GM04504 (cell line): ENCODE results near the gene GRIFIN.
"Not testable (repeated sequence)": the region's sequence is repeated elsewhere in the genome, so short reads cannot be mapped to it uniquely, and the experiment has no call there.

Experiments used
- DNase-seq: peaks from one replicate; pipeline ENCODE4 v3.0.0-alpha.2; 2012; ENCODE audit warnings: low read depth

GRIFIN gene

DNA sequence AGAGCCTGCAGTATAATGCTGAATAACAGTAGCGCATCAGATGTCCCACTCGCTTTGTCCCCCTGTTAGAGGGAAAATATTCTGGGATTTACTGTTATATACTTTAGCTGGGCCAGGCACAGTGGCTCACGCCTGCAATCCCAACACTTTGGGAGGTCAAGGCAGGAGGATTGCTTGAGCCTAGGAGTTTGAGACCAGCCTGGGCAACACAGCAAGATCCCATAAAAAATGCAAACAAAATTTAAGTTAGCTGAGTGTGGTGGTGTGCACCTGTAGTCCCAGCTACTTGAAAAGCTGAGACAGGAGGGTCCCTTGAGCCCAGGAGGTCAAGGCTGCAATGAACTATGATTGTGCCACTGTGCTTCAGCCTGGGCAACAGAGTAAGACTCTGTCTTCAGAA lies 22.3 kb downstream of the GRIFIN start:
- not testable (repeated sequence) for DNase-seq

DNA sequence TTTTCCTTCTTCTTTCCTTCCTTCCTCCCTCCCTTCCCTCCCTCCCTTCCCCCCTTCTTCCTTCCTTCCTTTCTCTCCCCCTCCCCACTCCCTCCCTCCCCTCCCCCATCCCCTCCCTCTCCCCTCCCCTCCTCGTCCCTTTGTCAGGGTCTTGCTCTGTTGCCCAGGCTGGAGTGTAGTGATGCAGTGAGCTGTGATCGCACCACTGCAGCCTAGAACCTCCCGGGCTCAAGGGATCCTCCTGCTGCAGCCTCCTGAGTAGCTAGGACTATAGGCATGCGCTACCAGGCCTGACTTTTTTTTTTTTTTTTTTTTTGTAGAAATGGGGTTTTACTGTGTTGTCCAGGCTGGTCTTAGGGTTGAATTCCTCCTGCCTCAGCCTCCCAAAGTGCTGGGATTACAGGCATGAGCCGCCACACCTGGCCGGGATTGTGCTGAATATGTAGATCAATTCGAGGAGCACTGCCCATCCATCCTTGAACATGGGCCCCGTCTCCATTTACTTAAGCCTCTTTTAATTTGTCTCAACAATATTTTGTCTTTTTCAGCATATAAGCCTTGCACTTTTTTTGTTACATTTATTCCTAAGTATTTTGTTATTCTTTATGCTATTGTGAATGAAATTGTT lies 23.4 kb downstream of the GRIFIN start:
- DNase-seq = no peak

DNA sequence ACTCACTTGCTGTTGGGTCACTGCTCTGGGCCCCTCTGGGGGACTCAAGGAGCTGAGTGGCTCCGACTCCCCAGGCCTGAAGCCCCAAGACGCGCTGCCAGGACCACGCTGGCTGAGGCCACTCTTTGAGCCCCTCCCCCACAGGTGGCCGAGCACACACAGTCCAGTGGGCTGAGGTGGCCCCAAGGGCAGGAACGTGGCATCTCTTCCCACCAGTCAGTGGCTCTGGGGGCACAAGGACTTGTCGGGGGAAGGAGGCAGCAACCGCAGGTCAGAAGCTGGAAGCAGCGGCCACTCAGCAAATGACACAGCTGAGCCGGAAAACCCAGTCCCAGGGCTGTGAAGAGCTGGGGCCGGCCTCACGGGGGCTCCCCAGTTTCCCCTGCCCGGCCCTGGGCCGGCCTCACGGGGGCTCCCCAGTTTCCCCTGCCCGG lies 24.1 kb downstream of the GRIFIN start:
- no peak for DNase-seq

DNA sequence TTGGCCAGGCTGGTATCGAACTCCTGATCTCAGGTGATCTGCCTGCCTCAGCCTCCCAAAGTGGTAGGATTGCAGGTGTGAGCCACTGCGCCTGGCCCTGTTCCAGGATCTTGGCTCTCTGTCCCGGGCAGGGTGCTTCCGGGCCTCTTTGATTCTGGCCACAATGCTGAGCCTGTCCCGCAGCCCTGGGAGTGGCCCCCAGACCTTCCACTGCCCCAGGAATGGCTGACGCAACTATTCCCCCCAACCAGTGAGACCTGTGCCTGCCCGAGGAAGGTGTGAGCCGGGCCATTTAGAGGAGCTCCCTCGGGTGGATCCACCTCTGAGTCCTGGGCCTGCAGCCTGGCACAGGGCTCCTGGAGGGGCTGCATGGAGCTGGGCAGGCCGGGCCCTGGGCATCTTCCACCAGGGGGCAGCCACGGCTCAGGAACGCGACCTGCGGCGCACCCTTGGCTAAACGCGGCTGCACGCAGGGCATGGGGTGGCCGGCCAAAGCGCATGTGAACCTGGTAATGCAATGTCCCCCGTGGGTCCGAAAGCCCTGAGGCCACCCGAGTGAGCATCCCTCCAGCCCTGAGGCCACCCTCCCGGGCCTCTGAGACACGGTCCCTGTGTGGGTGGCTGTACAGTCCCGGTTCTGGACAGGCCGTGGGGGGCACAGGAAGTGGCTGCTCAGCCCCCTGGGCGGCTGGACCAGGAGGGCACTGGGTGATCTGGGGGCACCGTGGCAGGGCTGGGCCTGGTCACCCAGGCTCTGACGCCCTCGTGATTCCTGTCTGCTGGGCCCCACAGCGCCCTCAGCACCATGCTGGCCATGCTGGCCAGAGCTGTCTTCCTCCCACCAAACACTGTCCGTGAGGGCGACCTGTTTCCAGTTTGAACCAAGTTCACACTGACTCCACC lies 24.8 kb downstream of the GRIFIN start:
- peak; percentile 34 for DNase-seq

DNA sequence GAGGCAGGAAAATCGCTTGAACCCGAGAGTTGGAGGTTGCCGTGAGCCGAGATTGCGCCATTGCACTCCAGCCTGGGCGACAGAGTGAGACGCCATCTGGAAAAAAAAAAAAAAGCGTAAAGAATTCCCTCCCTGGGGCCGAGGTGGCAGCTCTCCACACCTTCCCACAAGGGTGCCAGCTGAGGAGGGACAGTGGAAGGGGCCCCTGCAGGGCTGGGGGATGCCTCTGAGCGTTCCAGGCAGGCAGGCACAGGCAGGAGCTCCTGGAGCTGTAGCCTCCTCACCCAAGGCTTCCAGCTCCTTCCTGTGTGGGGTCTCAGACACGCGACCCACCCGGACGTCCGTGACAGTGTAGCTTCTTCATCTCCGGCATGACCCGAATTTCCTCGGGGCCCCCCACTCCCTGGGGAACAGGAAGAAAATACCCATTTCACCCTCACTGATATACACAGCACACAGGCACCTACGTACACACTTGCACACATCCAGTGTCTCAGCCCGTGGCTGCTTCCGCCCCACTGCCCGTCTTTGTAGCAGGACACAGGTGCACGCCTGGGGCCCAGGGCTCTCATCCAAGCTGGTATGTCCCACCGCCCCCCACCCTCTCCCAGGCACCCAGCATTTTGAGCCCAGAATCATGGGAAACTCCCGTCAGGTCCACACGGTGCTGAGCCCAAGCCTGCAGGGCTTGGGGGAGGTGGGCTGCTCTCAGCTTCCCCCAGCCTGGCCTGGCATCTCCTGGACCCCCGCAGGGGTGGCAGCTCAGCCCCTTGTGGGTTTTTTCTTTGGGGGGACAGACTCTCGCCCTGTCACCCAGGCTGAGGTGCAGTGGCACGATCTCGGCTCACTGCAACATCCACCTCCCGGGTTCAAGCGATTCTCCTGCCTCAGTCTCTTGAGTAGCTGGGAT lies 25.7 kb downstream of the GRIFIN start:
- DNase-seq = no peak

DNA sequence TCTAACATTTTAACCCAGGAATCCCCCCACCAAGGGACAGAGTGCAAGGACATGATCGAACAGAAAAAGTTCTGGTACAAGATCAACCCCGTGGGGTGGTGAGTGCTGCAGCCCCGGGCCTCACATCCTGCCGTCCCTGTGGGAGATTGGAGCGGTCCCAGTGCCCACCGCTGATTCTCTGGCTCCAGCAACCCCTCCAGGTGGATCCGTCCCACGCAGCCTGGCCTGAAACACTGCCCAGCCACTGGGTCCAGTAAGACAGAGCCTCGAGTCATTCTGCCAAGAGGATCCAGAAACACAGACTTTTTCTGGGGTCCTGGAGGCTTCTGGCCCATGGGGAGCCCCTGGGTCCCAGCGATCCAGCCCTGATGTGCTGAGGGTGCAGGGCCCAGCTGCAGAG lies 29.5 kb downstream of the GRIFIN start:
- no peak for DNase-seq

DNA sequence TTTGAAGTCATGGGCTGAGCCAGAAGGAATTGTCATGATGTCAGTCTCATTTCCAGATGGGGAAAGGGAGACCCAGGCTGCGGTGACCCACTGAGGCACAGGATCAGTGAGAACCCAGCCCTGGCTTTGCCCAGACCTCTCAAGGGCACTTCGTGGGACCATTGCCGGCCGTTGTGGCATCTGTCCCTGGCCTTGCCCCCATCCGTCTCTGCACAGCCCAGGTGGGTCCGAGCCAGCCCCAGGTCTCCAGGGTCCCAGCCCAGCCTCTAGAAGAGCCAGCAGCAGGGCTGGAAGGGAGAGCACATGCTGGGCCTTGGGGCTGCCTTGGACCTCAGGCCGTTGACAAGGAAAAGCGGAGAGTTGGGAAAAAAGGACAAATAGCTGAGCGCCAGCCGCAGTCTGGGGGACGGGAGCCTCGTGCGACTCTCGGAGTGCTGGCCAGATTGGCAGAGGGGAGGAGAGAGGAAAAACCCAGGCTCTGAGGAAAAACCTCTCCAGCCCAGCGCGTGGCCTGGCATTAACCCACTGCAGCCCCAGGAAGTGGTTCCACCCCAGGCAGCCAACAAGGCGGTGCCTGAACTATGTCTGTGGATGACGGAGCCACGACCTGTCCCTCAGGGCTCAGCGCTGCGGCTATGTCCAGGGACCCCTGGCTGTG lies 30.2 kb downstream of the GRIFIN start:
- no peak for DNase-seq

DNA sequence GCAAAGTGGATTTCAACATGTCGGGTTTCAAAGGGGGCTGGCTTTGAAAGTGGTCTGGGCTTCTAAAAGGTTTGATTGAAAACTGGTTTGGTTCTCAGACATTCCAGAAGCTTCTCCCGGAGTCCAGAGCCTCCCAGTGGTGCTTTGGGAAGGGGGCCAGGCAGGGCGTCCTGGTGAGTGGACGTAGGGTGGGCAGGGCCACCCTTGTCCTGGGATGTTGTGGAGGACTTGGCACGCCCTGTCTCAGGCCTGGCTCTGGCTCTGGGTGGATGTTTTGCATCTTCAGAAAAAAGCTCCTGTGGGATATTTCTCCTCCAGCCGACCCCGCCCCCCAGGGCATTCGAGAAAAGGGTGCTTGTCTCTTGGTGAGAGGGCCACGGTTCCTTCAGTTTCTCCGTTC lies 31.2 kb downstream of the GRIFIN start:
- no peak for DNase-seq

DNA sequence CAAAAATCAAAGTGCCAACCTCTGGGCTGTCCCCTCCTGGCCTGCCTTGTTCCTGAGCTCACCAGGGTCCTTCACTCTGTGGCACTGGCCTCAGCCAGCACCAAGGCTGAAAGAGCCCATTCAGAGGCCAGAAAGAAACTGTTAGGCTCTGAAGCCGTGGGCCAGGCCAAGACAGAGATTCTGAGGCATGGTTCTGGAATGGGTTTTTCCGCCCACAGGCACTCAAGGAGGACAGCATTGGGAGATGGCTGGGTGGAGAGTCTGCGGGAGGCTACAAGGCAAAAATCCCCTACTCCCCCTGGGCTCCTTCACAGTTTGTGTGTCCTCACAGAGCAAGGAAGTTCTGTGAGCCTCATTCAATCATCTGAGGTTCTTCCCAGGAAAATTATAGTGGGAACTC lies 31.7 kb downstream of the GRIFIN start:
- peak; percentile 60 for DNase-seq

DNA sequence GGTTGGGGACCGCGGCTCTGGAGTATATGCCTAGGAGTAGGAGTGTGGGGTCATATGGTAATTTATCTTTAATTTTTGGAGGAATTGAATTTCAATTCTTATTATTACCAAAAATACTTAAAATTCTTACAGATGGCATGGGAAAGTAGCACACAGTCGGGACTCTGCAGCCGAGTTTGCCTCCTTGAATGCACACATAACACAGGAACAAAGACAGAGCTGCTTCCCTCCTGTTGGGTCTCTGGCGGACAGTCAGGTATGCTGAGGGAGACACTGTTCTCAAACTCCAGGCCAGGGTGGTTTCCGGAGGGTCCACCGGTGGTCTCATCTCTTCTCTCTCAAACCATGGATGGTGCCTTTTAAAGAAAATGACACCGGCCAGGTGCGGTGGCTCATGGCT lies 32.7 kb downstream of the GRIFIN start:
- DNase-seq = no peak

DNA sequence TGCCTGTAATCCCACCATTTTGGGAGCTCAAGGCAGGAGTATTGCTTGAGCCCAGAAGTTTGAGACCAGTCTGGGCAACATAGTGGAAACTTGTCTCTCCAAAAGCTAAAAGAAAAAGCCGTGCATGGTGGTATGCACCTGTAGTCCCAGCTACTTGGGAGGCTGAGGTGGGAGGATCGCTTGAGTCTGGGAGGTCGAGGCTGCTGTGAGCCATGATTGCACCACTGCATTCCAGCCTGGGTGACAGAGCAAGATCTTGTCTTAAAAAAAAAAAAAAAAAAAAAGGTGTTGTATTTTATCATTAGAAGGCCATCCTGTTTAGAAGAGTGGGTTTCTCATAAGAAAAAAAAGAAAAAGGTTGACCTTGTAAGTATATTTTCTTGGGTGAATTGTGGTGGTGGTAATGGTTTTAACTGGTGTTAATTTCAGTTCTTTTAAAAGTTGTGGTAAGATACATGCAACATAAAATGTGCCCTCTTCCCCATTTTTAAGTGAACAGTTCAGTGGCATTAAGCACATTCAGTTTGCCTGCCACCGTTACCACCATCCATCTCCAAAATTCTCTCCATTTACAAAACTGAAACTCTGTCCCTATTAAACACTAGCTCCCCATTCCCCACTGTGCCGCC lies 34.7 kb downstream of the GRIFIN start:
- no peak for DNase-seq

DNA sequence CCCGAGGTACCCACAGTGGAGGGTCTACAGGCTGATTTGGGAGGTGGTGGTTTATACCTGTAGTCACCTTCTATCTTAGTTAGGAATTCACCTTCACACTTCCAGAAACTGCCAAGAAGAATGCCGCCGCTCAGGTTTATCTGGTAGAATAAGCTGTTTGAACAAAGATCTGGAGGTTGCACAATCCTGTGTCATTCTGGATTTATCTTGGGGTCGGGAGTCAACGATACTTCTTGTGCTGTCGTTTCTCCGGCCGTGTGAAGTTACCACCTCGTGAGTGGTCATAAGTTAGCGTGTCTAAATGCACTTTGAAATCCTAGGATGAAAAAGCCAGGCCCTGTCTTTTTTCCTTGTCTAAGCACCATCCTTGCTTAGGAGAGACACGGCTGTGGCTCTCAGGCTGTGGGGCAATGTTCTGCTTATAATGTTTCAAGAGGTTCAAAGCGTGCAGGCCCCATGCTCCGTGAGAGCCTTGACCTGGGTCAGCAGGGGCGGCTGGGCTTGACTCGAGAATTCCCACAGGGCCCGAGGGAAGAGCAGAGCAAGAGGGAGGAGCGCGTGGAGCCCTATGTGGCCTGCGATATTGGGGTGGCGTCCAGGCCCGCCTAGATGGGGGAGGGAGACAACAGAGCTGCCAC lies 35.5 kb downstream of the GRIFIN start:
- DNase-seq = no peak

DNA sequence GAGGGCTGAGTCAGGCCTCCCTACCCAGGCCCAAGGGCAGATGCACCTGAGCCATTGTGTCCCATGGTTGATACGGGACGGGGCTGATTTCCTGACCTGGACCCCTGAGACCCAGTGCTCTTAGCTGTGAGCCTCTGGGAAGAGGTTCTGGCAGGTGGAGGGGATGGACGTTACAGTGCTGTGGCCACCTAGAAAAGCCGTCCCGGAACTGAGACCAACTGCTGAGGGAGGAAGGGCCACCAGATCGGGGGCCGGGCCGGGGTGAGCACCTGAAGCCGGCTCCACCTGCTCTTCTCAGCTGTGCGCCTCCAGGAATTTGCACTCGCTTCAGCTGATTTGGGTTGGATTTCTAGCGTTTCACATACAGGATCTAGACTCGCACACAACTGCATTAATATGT lies 37.4 kb downstream of the GRIFIN start:
- no peak for DNase-seq

DNA sequence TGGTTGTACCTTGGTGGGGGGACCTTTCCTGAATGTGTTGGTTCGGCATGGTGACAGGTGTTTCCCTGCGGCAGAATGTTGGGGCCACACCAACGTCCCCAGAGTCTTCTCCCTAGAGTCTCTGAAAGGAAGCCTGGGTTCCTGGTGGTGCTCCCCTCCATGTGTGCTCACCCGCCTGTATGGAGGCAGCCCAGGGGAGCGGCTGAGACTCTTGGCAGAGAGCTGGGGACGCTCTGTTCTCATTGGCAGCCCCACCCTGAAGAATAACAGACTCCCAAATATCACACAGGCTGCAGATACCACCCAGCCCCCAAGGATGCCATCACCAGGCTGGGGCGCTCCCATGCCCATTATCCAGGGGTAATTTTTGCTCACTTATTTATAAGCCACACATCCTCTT lies 38.0 kb downstream of the GRIFIN start:
- DNase-seq = no peak

DNA sequence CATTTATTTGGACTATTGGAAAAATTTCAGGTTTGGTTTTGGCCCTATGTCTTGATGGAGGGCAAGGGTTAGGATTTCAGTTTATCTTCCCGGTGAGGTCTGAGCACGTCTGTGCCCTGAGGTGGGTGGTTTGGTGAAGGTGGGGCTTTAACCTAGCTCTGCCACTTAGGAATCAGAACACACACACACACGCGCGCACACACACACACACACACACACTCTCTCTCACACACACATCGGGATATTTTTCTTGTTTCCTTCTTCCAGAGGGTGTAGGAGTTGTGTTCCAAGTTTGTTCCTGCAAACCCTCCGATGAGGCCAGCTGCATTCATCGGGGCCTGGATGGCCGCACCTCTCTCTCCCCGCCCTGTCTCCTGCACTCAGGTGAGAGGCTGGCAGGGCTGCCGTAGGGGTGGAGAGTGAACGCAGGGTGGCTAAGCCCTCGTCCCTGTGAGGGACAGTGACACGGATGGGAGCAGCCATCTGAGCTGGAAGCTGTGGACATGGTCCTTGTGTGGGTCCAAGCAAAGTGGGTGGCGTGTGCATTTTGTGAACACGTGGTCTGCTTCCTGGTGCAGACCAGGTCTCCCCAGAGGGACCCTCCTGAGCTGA lies 38.6 kb downstream of the GRIFIN start:
- no peak for DNase-seq

DNA sequence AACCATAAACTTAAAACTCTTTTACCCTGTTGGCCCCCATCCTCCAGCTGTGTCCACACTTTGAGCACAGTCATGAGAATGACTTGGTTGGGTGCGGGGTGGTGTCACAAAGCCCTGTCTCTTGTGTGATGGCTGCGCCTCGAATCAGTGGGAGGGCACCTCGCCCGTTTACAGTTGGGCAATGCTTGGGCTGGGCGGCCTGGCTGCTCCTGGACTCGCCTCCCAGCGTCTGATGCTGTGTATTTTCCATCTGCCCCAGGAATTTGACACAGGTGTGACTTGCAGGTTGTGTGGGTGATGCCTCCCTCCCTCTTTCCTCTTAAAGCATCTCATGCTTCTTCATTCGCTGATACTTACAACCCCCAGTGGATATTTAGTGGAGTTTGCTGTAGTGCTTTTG lies 39.1 kb downstream of the GRIFIN start:
- DNase-seq = no peak

DNA sequence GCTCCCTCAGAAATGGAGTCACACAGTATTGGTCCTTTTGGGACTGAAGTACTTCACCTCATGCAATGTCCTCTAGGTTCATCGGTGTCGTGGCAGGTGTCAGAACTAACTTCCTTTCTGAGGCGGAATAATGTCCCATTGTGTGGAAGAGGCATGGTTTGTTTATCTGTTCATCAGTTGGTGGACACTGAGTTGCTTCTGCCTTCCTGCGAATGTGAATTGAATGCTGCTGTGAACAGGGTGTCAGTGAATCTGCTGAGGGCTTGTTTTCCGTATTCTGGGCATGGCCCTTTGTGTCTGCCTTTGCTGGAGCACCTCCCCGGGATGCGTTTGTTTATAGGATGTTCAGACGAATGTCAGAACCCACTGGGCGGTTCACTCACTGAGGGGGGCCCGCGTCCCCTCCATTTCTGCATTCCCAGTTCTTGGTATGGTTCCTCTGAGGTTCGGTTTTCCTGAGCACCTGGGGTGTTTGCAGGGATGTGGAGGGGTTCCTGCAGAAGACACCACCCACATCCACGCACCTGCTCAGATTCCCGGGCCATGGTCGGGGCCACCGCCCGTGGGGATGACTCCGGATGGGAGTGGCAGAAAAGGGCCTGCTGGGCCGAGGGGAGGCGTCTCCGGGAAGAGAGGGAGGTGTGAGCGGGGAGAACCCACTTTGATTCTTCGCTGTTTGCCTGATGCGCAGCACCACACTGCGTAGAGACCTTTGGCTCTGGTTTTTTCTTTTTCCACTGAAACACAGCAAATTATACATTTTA lies 39.7 kb downstream of the GRIFIN start:
- no peak for DNase-seq

DNA sequence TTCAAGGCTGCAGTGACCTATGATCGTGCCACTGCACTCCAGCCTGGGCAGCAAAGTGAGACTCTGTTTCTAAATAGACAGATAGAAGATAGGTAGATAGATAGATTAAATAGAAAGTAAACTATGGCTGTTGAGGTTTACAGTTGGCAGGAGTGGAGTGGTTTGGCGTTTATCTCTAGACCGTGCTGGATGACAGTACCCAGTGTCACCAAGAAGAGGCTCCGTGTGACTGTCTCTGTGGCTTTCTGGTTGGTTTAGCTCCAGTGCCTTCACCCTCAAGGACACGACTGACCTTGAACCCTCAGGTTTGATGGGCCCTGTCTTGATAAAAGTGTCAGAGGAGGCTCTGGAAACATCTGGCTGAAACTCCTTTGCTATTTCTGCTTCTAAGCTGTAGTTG lies 41.1 kb downstream of the GRIFIN start:
- no peak for DNase-seq

DNA sequence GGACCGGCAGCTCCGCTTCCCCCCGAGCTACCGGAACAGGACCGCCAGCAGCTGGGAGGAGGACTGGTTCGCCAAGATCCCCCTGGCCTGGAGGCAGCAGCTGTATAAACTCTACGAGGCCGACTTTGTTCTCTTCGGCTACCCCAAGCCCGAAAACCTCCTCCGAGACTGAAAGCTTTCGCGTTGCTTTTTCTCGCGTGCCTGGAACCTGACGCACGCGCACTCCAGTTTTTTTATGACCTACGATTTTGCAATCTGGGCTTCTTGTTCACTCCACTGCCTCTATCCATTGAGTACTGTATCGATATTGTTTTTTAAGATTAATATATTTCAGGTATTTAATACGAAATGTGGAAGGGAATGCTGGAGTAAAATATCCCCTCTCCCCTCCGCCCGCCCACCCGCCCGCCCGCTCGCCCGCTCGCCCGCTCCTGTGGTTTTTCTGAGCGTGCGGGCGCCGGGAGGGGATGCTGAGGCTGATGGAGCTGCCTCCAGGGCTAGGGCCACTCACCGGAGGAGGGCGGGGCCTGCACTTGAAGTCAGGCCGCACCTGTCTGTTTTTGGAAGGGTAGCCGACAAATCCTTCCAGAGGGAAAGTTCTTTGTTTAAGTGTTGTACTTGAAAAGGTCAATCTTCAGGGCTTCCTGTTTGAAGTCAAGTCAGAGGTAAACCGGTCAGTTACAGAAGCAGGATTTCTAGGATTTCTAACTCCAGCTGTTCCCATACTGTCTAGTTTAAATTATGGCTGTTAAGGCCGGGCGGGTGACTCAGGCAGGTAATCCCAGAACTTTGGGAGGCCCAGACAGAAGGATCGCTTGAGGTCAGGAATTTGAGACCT lies 42.3 kb downstream of the GRIFIN start:
- DNase-seq = no peak
